ENCODE measurements around the gene NUP160.

- TF ChIP-seq CSDC2 (CRISPR knock-in tag; IDR thresholded peaks at IDR 0.05) (no peak), POU6F1 (CRISPR knock-in tag; IDR thresholded peaks at IDR 0.05; ENCODE audit: borderline replicate concordance, low read depth) (no peak), CSRNP3 (CRISPR knock-in tag; IDR thresholded peaks at IDR 0.05) (no peak), SNAI2 (CRISPR knock-in tag; IDR thresholded peaks at IDR 0.05) (no peak), ARNTL (CRISPR knock-in tag; IDR thresholded peaks at IDR 0.05; ENCODE audit: borderline replicate concordance, low read depth) (no peak), TSHZ2 (CRISPR knock-in tag; IDR thresholded peaks at IDR 0.05) (no peak), OSR1 (CRISPR knock-in tag; IDR thresholded peaks at IDR 0.05) (no peak)
These were observed 13.6 kb upstream of the NUP160 start for GRCh38 chr11:47861728-47862127.
